SU-DHL-6 (cell line): Measurements from ENCODE around the gene GRSF1.

Source experiments
- H2AFZ ChIP-seq: fragments of 200-600 bp; sonication (generic); 2 replicates; pipeline ENCODE4 v1.6.1; 2014; ENCODE audit warnings: low read depth, mild to moderate bottlenecking, moderate library complexity, mixed read lengths, antibody characterized with exemption, low read length; ENCODE audit not compliant: severe bottlenecking
- H3F3A ChIP-seq: fragments of 200-600 bp; shearing (Covaris generic); 2 replicates; pipeline ENCODE4 v1.6.0; 2016; ENCODE audit warnings: antibody characterized with exemption, mild to moderate bottlenecking; ENCODE audit not compliant: insufficient read depth
- H3K27ac ChIP-seq: fragments of 200-600 bp; sonication (generic); 2 replicates; pipeline ENCODE4 v1.5.1; 2016; ENCODE audit warnings: low read depth, mild to moderate bottlenecking, low read length, moderate library complexity, mixed read lengths
- H3K27me3 ChIP-seq: fragments of 200-600 bp; sonication (generic), shearing (Covaris generic); 2 replicates; pipeline ENCODE4 v1.6.0; 2014; ENCODE audit warnings: mild to moderate bottlenecking, low read length
- H3K36me3 ChIP-seq: fragments of 200-600 bp; sonication (generic); 2 replicates; pipeline ENCODE4 v1.6.1; 2014; ENCODE audit warnings: mild to moderate bottlenecking, low read length, mixed read lengths
- H3K4me2 ChIP-seq: fragments of 300-600, 200-600 bp; shearing (Covaris generic), sonication (generic); 2 replicates; pipeline ENCODE4 v1.6.0; 2014; ENCODE audit warnings: low read length, low read depth, mild to moderate bottlenecking; ENCODE audit not compliant: poor library complexity, severe bottlenecking
- H3K4me3 ChIP-seq: fragments of 200-600 bp; sonication (generic); 2 replicates; pipeline ENCODE4 v1.5.1; 2014; ENCODE audit warnings: antibody characterized with exemption, low read length, mild to moderate bottlenecking, mixed read lengths; ENCODE audit not compliant: insufficient read depth, poor library complexity, severe bottlenecking
- H3K79me2 ChIP-seq: fragments of 200-600 bp; sonication (generic); 2 replicates; pipeline ENCODE4 v1.6.1; 2014; ENCODE audit warnings: mild to moderate bottlenecking, low read length, moderate library complexity; ENCODE audit not compliant: insufficient read depth
- H3K9ac ChIP-seq: fragments of 200-600 bp; sonication (generic); 2 replicates; pipeline ENCODE4 v1.7.0; 2014; ENCODE audit warnings: mild to moderate bottlenecking, low read length
- H3K9me2 ChIP-seq: fragments of 200-600 bp; sonication (generic); replicated peaks from 2 replicates; pipeline ENCODE4 v1.6.1; 2014; ENCODE audit warnings: low read length; ENCODE audit not compliant: insufficient read depth
- H3K9me3 ChIP-seq: fragments of 200-600 bp; sonication (generic); 2 replicates; pipeline ENCODE4 v1.6.1; 2014; ENCODE audit warnings: low read length, mixed read lengths; ENCODE audit not compliant: insufficient read depth
- H4K20me1 ChIP-seq: fragments of 200-600 bp; sonication (generic); 2 replicates; pipeline ENCODE4 v1.6.1; 2014; ENCODE audit warnings: low read depth, mild to moderate bottlenecking, antibody characterized with exemption, low read length, moderate library complexity, mixed read lengths
- CTCF ChIP-seq: fragments of 200-600 bp; sonication (generic); IDR thresholded peaks from one replicate; pipeline ENCODE4 v1.5.1; 2017; ENCODE audit warnings: antibody characterized with exemption, mild to moderate bottlenecking, low read length, moderate library complexity; ENCODE audit not compliant: insufficient read depth, poor library complexity, severe bottlenecking
- EZH2phosphoT487 ChIP-seq: fragments of 200-600 bp; sonication (generic), shearing (Covaris generic); conservative IDR thresholded peaks from 2 replicates; pipeline ENCODE4 v1.6.1; 2018; ENCODE audit warnings: mild to moderate bottlenecking, antibody characterized with exemption, low read length, moderate library complexity, mixed read lengths

The GRSF1 gene

GRCh38 chr4:70838666-70839588, 763 bp downstream of the GRSF1 start:
- Histone ChIP-seq H3K4me2 (peak overlapping the region; percentile 82), H3K36me3 (no peaks in the 10 kb centered on the region), H3K9ac (peak overlapping the region; percentile 75), H3K79me2 (peaks cover 42% of the 10 kb centered on the region), H2AFZ (no peak overlapping the region), H3F3A (peaks cover 8% of the 10 kb centered on the region), H3K9me3 (no peaks in the 10 kb centered on the region), H3K4me3 (peak overlapping the region; percentile 72), H3K27me3 (no peaks in the 10 kb centered on the region), H3K9me2 (no peaks in the 10 kb centered on the region), H3K27ac (peak overlapping the region; percentile 73), H4K20me1 (no peaks in the 10 kb centered on the region)
- TF ChIP-seq EZH2phosphoT487 (no peak), CTCF (no peak)

- Histone ChIP-seq H3K27me3 (no peaks in the 10 kb centered on the region), H3F3A (peaks cover 8% of the 10 kb centered on the region), H3K36me3 (no peaks in the 10 kb centered on the region), H4K20me1 (no peaks in the 10 kb centered on the region), H2AFZ (no peak overlapping the region), H3K4me3 (peak overlapping the region; percentile 72), H3K9me3 (no peaks in the 10 kb centered on the region), H3K4me2 (peak overlapping the region; percentile 82), H3K9me2 (no peaks in the 10 kb centered on the region), H3K27ac (peak overlapping the region; percentile 73), H3K9ac (peak overlapping the region; percentile 75), H3K79me2 (peaks cover 42% of the 10 kb centered on the region)
- TF ChIP-seq CTCF (no peak), EZH2phosphoT487 (no peak)
These were observed 1.5 kb downstream of the GRSF1 start for GRCh38 chr4:70838204-70838603.

GRCh38 chr4:70836081-70836480, 3.6 kb downstream of the GRSF1 start:
- Histone ChIP-seq H3K79me2 (peaks cover 45% of the 10 kb centered on the region), H3K9me3 (no peaks in the 10 kb centered on the region), H4K20me1 (no peaks in the 10 kb centered on the region), H3F3A (no peaks in the 10 kb centered on the region; the same call in 1 of the 2 replicates), H3K27me3 (no peaks in the 10 kb centered on the region), H2AFZ (no peak overlapping the region), H3K36me3 (peaks cover 6% of the 10 kb centered on the region; the same call in 1 of the 2 replicates), H3K9ac (no peak overlapping the region), H3K4me2 (peak overlapping the region; percentile 82), H3K27ac (no peak overlapping the region), H3K9me2 (no peaks in the 10 kb centered on the region), H3K4me3 (no peak overlapping the region)
- TF ChIP-seq EZH2phosphoT487 (no peak), CTCF (no peak)
